Fibroblast of the aortic adventitia (primary cell): ENCODE measurements around the gene SGCA. TPM values are rescaled to one million over a fixed set of nuclear protein-coding genes. Genes with fewer than 3 reads are reported as not detected.

ENCODE experiments used
- DNase-seq: peaks from one replicate; pipeline ENCODE4 v3.0.0-alpha.2; 2010; ENCODE audit warnings: low read depth
- H3K4me3 ChIP-seq: 2 replicates; pipeline ENCODE4 v1.5.1; 2011; ENCODE audit warnings: low read depth, mild to moderate bottlenecking, control low read depth, low read length, moderate library complexity
- total RNA-seq: library from RNA; depleted of rRNA; stranded (reverse); fragments of >200 nt; gene quantifications from 2 replicates; pipeline ENCODE4 v1.2.3, GENCODE V29; 2012; ENCODE audit warnings: low replicate concordance
- TF ChIP-seq, protein P1 (sequence below): IDR thresholded peaks from 2 replicates; pipeline ENCODE4 v1.5.1; 2011; ENCODE audit warnings: mild to moderate bottlenecking, low read length, control low read depth, inconsistent platforms; ENCODE audit not compliant: insufficient read depth

The SGCA gene
- total RNA-seq, 1 donor = 0.90 TPM

DNA sequence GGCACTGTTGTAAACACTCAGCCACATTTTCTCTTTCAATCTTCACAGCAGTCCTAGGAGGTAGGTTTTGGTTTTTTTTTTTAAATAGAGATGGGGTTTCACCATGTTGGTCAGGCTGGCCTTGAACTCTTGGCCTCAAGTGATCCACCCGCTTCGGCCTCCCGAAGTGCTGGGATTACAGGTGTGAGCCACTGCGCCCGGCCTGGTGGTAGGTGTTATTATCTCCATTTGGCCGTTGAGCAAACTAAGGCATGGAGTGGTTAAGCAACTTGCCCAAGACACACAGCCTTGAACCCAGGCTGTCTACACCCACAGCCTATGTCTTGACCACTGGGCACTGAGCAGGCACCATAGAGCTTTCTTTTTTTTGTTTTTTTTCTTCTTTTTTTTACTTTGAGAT is 8.6 kb downstream of the SGCA start:
- no peak overlapping the region for H3K4me3 ChIP-seq
- DNase-seq = no peak
- TF ChIP-seq, protein P1, sequence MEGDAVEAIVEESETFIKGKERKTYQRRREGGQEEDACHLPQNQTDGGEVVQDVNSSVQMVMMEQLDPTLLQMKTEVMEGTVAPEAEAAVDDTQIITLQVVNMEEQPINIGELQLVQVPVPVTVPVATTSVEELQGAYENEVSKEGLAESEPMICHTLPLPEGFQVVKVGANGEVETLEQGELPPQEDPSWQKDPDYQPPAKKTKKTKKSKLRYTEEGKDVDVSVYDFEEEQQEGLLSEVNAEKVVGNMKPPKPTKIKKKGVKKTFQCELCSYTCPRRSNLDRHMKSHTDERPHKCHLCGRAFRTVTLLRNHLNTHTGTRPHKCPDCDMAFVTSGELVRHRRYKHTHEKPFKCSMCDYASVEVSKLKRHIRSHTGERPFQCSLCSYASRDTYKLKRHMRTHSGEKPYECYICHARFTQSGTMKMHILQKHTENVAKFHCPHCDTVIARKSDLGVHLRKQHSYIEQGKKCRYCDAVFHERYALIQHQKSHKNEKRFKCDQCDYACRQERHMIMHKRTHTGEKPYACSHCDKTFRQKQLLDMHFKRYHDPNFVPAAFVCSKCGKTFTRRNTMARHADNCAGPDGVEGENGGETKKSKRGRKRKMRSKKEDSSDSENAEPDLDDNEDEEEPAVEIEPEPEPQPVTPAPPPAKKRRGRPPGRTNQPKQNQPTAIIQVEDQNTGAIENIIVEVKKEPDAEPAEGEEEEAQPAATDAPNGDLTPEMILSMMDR = no peak

DNA sequence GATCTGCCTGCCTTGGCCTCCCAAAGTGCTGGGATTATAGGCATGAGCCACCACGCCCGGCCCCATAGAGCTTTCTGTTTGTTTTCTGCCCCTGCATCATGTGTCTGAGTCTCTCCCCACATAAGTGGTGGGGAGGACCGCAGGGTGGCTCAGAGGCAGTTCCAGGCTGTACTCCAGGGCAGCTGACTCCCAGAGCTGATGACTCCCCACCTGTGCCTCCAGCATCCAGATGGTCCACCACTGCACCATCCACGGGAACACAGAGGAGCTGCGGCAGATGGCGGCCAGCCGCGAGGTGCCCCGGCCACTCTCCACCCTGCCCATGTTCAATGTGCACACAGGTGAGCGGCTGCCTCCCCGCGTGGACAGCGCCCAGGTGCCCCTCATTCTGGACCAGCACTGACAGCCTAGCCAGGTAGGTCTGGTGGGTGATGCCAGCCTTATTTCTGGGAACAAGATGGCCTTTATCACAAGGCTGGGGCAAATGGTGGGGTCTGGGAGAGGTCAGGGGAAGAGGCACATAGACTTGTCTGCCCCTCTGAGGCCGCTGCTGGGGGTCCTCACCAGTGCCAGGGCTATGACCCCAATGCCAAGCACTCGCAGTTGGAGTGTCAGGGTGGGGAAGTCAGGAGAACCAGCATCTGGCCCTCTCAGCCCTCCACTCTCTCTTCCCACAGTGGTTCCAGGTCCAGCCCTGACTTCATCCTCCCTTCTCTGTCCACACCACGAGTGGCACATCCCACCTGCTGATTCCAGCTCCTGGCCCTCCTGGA is 9.4 kb downstream of the SGCA start:
- DNase-seq = peak; percentile 17
- no peak overlapping the region for H3K4me3 ChIP-seq
- TF ChIP-seq, protein P1 = no peak

GRCh38 chr17:50176559-50177357 is 11.0 kb downstream of the SGCA start:
- TF ChIP-seq, protein P1 = no peak
- DNase-seq = peak; percentile 22
- no peak overlapping the region for H3K4me3 ChIP-seq

GRCh38 chr17:50177476-50177875 is 11.7 kb downstream of the SGCA start:
- DNase-seq = peak; percentile 34
- TF ChIP-seq, protein P1 = no peak
- no peak overlapping the region for H3K4me3 ChIP-seq

DNA sequence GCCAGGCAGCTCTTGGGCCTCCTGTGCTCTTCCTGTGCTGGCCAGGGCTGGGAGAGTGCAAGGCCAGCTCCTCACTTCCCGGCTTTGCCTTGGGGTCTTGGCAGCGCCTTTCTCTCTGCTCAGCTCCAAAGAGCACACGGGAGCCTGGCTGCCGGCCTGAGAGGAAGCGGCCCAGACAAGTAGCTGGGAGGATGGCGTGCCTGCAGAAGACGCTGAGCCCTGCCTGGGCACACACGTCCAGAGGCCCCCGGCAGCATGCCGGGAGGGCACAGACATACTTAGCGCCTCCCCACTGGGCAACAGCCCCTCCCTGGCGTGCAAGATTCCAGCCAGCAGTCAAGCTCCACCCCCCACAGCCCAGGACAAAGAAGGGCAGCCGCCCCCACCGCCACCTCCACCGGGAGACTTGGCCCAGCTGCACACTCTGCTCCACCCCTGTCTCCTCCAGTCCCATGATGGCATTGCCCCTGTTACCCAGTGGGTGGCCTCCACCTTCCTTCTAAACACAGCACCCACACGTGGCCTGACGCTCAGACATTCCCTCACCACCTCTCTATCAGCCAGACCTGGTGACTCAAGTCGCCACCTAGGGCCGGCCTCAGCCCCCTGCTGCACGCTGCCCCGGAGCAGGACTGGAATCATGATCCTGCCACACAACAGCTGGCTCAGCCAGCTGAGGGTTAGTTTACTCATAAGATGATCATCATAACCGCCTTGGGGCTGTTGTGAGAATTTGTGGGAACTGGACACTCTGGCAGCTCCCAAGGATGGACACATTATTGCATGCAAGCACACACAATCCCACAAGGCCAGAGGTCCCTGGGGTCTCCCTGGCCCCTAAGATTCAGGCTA is 12.4 kb downstream of the SGCA start:
- TF ChIP-seq, protein P1 = peak; percentile 53
- H3K4me3 ChIP-seq = no peak overlapping the region
- DNase-seq = peak; percentile 96

DNA sequence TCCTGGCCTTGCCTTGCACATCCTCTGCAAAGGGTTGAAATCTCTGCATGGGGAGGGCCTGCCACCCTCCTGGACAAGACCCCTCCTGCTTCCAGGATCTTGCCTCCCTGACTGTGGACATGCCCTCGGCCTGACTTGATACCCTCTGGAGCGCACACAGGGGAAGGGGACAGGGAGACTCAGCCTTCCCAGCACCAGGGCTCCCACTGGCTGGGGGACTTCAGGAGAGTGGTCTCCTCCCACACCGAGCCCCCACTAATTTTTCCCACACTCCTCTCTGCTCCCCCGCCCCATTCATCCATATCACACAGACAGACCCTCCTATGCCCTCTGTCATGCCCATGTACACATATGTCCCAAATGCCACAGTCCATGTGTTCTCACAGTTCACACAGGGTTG is 14.3 kb downstream of the SGCA start:
- H3K4me3 ChIP-seq = no peak overlapping the region
- DNase-seq = peak; percentile 24
- TF ChIP-seq, protein P1 = no peak
